Measurements from ENCODE around the gene RPS6KA5. TPM values are rescaled to one million over a fixed set of nuclear protein-coding genes. Genes with fewer than 3 reads are reported as not detected.

The RPS6KA5 gene
- total RNA-seq, 2 experiments from 2014 or later, result 28.0 to 29.8 TPM

GRCh38 chr14:90976101-90976500 lies 84.3 kb downstream of the RPS6KA5 start:
- Histone ChIP-seq H3K36me3 (ENCODE audit: insufficient read depth, low read length) (peaks cover 10% of the 10 kb centered on the region), H3K27me3 (ENCODE audit: control insufficient read depth in 1 of 2, insufficient read depth in 2 of 2, low read length in 2 of 2) (no peaks in the 10 kb centered on the region), H3K4me1 (ENCODE audit: insufficient read depth, low read length) (no peaks in the 10 kb centered on the region), H3K27ac (ENCODE audit: low read depth in 1 of 2, low read length in 2 of 2) (no peak overlapping the region), H3K9me3 (ENCODE audit: control insufficient read depth in 1 of 2, insufficient read depth in 1 of 2, low read length in 2 of 2) (no peaks in the 10 kb centered on the region), H3K4me3 (ENCODE audit: low read length) (no peak overlapping the region)
- ChIA-PET POLR2A (no interaction called here), CTCF (no interaction called here)
- TF ChIP-seq CTCF (IDR thresholded peaks at IDR 0.05), result no peak
- Mint-ChIP-seq H3K9me3 (no peaks in the 10 kb centered on the region), H3K4me1 (ENCODE audit: low read depth) (peaks cover 10% of the 10 kb centered on the region), H3K27me3 (no peaks in the 10 kb centered on the region), H3K4me3 (no peak overlapping the region), H3K27ac (no peak overlapping the region), H3K36me3 (ENCODE audit: low read depth) (peaks cover 77% of the 10 kb centered on the region)
- ATAC-seq (ENCODE audit: poor library complexity), result no peak
- no peak for DNase-seq
- intact Hi-C loops (cut with DNase I, micrococcal nuclease), result no loop called here

- no peak for ATAC-seq (ENCODE audit: poor library complexity)
- Histone ChIP-seq H3K9me3 (ENCODE audit: control insufficient read depth in 1 of 2, insufficient read depth in 1 of 2, low read length in 2 of 2) (no peaks in the 10 kb centered on the region), H3K27ac (ENCODE audit: low read depth in 1 of 2, low read length in 2 of 2) (no peak overlapping the region), H3K27me3 (ENCODE audit: control insufficient read depth in 1 of 2, insufficient read depth in 2 of 2, low read length in 2 of 2) (no peaks in the 10 kb centered on the region), H3K4me1 (ENCODE audit: insufficient read depth, low read length) (no peaks in the 10 kb centered on the region), H3K36me3 (ENCODE audit: insufficient read depth, low read length) (no peaks in the 10 kb centered on the region), H3K4me3 (ENCODE audit: low read length) (no peak overlapping the region)
- H3K4me1 Mint-ChIP-seq (ENCODE audit: low read depth), result peaks cover 16% of the 10 kb centered on the region
- ChIA-PET POLR2A (no interaction called here), CTCF (interaction anchor here (1.1 kb wide), 1 partner anchor 69 kb away, joined by 4 read pairs; no protein-coding TSS in a partner anchor)
- no peaks in the 10 kb centered on the region for H3K27me3 Mint-ChIP-seq
- H3K27ac Mint-ChIP-seq, result no peak overlapping the region
- DNase-seq, result no peak
- H3K36me3 Mint-ChIP-seq (ENCODE audit: low read depth), result peaks cover 61% of the 10 kb centered on the region
- no peak overlapping the region for H3K4me3 Mint-ChIP-seq
- no peak for TF ChIP-seq CTCF (IDR thresholded peaks at IDR 0.05)
- intact Hi-C loops (cut with DNase I, micrococcal nuclease), result loop anchor here in 1 of 2 experiments (2.0 kb wide), 1 partner anchor 63 kb away; no protein-coding TSS in a partner anchor
- no peaks in the 10 kb centered on the region for H3K9me3 Mint-ChIP-seq
Measured at GRCh38 chr14:90971687-90972086, 88.8 kb downstream of the RPS6KA5 start.

GRCh38 chr14:90970167-90970600 lies 90.3 kb downstream of the RPS6KA5 start:
- H3K4me1 ChIP-seq (ENCODE audit: insufficient read depth, low read length), result no peaks in the 10 kb centered on the region
- H3K4me3 ChIP-seq (ENCODE audit: low read length), result no peak overlapping the region
- no peaks in the 10 kb centered on the region for H3K36me3 ChIP-seq (ENCODE audit: insufficient read depth, low read length)
- POLR2A ChIA-PET, result interaction anchor here (0.8 kb wide), 1 partner anchor 144 kb away, joined by 3 read pairs; the partner anchor contains the start of gene DGLUCY
- Mint-ChIP-seq H3K9me3 (no peaks in the 10 kb centered on the region), H3K27ac (no peak overlapping the region), H3K4me1 (ENCODE audit: low read depth) (peaks cover 16% of the 10 kb centered on the region), H3K27me3 (no peaks in the 10 kb centered on the region), H3K36me3 (ENCODE audit: low read depth) (peaks cover 59% of the 10 kb centered on the region), H3K4me3 (peak overlapping the region; percentile 1)
- DNase-seq (no peak), ATAC-seq (ENCODE audit: poor library complexity) (peak; percentile 32)
- CTCF ChIA-PET, result interaction anchor here (0.9 kb wide), 1 partner anchor 10 kb away, joined by 3 read pairs; no protein-coding TSS in a partner anchor
- no peaks in the 10 kb centered on the region for H3K27me3 ChIP-seq (ENCODE audit: control insufficient read depth in 1 of 2, insufficient read depth in 2 of 2, low read length in 2 of 2)
- no peak for TF ChIP-seq CTCF (IDR thresholded peaks at IDR 0.05)
- no peak overlapping the region for H3K27ac ChIP-seq (ENCODE audit: low read depth in 1 of 2, low read length in 2 of 2)
- intact Hi-C loops (cut with DNase I, micrococcal nuclease), result no loop called here
- no peaks in the 10 kb centered on the region for H3K9me3 ChIP-seq (ENCODE audit: control insufficient read depth in 1 of 2, insufficient read depth in 1 of 2, low read length in 2 of 2)
